ENCODE measurements around the gene FXYD7. TPM values are rescaled to one million over a fixed set of nuclear protein-coding genes. Genes with fewer than 3 reads are reported as not detected.
"Not testable (repeated sequence)": the region's sequence is repeated elsewhere in the genome, so short reads cannot be mapped to it uniquely, and the experiment has no call there.

Gene FXYD7
- total RNA-seq, 2 experiments from 2014 or later, result 8.3 to 8.8 TPM

DNA sequence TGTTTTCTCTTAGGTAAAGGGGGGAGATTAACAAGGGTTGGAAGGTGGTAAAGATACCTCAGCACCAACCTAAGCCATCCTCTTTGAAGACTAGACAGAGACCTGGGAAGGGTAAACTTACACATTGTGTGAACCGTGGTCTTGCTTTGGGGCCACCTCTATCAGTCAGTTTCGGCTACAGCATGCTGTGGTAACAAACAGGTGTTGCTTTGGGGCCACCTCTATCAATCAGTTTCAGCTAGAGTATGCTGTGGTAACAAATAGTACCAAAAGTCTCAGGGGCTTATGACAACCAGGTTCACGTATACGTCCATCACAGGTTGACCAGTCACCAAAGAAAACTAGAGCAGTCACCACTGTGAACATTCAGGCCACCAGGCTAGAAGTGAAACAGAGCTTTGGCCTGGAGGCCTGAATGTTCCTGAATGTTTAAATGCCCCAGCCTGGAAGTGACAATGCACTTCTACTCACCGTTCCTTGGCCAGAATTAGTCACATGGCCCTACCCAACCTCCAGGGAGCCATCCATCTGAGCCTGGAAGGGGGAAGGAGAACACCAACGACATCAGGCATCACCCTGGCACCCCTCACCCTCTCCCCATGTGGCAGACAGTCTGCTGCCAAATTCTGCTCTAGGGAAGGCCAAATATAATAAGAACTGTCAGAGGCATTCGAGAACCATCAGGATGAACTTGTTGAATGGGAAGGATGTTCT, 3.8 kb downstream of the FXYD7 start:
- peaks cover 28% of the 10 kb centered on the region for H3K4me1 Mint-ChIP-seq
- no peak for DNase-seq
- CTCF ChIA-PET, result interaction anchor here (1.7 to 2.0 kb wide), 3 partner anchors 7 to 67 kb away, joined by 3 to 9 read pairs (median 6); partner anchors contain the start of genes FXYD5 and LGI4
- H3K9me3 Mint-ChIP-seq, result no peaks in the 10 kb centered on the region
- POLR2A ChIA-PET, result no interaction called here
- no peak overlapping the region for H3K4me3 Mint-ChIP-seq
- no peaks in the 10 kb centered on the region for H3K36me3 Mint-ChIP-seq (ENCODE audit: low read depth)
- H3K27me3 Mint-ChIP-seq, result peaks cover 16% of the 10 kb centered on the region
- no peak overlapping the region for H3K27ac Mint-ChIP-seq

DNA sequence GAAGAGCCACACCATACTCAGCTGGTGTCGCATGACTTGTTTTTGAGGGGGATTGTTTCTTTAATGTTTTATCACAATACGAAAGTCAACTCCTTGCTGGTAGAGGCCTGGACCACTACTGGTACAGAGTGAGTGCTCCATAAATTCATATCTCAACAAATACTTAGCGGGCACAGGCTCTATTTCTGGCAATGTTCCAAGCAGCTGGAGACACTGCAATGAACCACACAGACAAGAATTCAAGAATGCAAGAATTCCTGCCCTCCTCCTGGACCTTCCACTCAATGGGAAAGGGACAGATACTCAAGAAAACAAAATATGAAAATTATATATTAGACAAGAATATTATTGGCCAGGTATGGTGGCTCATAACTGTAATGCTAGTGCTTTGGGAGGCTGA, 6.4 kb downstream of the FXYD7 start:
- no peaks in the 10 kb centered on the region for H3K9me3 Mint-ChIP-seq
- no peak for DNase-seq
- peaks cover 4% of the 10 kb centered on the region for H3K36me3 Mint-ChIP-seq (ENCODE audit: low read depth)
- H3K27ac Mint-ChIP-seq, result no peak overlapping the region
- H3K4me3 Mint-ChIP-seq, result no peak overlapping the region
- H3K27me3 Mint-ChIP-seq, result peaks cover 8% of the 10 kb centered on the region
- ChIA-PET CTCF (interaction anchor here (1.2 kb wide), 1 partner anchor 12 kb away, joined by 3 read pairs; no protein-coding TSS in a partner anchor), POLR2A (interaction anchor here (0.6 to 0.7 kb wide), 2 partner anchors 8 to 57 kb away, joined by 3 read pairs; no protein-coding TSS in a partner anchor)
- peaks cover 28% of the 10 kb centered on the region for H3K4me1 Mint-ChIP-seq

DNA sequence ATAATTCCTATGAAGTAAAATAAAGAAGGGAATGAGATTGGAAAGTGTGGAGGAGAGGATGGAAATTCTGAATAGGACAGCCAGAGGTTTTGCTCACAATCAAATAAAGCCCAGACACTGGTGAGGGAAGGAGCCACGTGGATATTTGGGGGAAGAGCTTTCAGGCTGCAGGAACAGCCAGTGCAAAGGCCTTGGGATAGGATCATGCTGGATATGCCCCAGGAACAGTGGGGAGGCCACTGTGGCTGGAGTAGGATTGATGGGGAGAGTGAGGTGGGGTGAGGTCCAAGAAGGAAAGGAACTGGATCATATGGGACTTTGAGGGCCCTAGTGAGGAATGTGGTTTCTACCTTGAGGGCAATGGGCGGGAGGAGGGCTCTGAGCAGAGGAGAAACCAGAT, 7.4 kb downstream of the FXYD7 start:
- ChIA-PET CTCF (interaction anchor here (1.2 to 4.9 kb wide), 2 partner anchors 9 to 13 kb away, joined by 3 to 47 read pairs; no protein-coding TSS in a partner anchor), POLR2A (no interaction called here)
- peaks cover 14% of the 10 kb centered on the region for H3K36me3 Mint-ChIP-seq (ENCODE audit: low read depth)
- H3K9me3 Mint-ChIP-seq, result no peaks in the 10 kb centered on the region
- no peak for DNase-seq
- peaks cover 19% of the 10 kb centered on the region for H3K4me1 Mint-ChIP-seq
- no peak overlapping the region for H3K27ac Mint-ChIP-seq
- peaks cover 4% of the 10 kb centered on the region for H3K27me3 Mint-ChIP-seq
- no peak overlapping the region for H3K4me3 Mint-ChIP-seq

DNA sequence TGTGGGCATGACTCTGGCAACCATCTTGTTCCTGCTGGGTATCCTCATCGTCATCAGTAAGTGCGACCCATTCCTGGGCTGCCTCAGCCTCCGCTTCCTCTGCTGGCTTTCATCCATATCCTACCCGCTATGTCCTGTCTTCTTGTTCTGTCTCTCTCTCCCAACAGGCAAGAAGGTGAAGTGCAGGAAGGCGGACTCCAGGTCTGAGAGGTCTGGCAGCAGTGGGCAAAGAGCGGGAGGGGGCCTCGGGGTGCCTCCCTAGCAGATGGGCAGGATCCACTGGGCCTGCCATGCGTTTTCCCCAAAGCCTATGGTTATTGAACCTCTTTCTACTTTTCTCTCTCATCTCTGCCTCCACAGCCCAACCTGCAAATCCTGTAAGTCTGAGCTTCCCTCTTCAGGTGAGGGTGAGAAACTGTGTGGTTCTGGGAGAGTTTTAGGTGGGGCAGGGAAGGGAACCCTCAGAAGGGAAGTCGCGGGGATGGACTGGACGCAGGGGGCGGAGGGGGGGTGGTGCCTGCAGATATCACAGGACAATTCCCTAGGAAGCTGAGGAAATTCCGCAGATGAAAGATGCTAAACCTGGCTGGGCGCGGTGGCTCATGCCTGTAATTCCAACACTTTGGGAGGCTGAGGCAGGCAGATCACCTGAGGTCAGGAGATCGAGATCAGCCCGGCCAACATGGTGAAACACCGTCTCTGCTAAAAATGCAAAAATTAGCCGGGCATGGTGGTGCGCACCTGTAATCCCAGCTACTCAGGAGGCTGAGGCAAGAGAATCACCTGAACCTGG, 8.4 kb downstream of the FXYD7 start:
- POLR2A ChIA-PET, result interaction anchor here (4.3 kb wide), 1 partner anchor 55 kb away, joined by 33 read pairs; no protein-coding TSS in a partner anchor
- Mint-ChIP-seq H3K27me3 (peaks cover 4% of the 10 kb centered on the region), H3K9me3 (no peaks in the 10 kb centered on the region), H3K4me3 (no peak overlapping the region), H3K27ac (no peak overlapping the region), H3K36me3 (ENCODE audit: low read depth) (peaks cover 24% of the 10 kb centered on the region), H3K4me1 (peaks cover 28% of the 10 kb centered on the region)
- no peak for DNase-seq
- CTCF ChIA-PET, result interaction anchor here (0.5 to 4.9 kb wide), 3 partner anchors 10 to 65 kb away, joined by 3 to 47 read pairs (median 4); no protein-coding TSS in a partner anchor

DNA sequence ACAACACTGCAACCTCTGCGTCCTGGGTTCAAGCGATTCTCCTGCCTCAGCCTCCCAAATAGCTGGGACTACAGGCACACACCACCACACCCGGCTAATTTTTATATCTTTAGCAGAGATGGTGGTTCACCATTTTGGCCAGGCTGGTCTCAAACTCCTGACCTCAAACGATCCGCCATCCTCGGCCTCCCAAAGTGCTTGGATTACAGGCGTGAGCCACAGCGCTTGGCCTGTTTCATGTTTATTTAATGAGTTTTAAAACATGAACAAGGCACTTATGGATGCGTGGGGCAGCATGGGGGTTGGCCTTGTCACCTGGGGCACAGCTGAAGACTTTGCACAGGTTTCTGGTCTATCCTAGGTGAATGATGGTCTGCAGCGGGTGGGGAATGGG, 10.1 kb downstream of the FXYD7 start:
- POLR2A ChIA-PET, result interaction anchor here (0.9 to 10.6 kb wide), 8 partner anchors 11 to 116 kb away, joined by 3 to 106 read pairs (median 30); partner anchors contain the start of genes FXYD7 and USF2
- peaks cover 43% of the 10 kb centered on the region for H3K4me1 Mint-ChIP-seq
- CTCF ChIA-PET, result interaction anchor here (1.0 to 4.9 kb wide), 12 partner anchors 7 to 117 kb away, joined by 3 to 47 read pairs (median 6); partner anchors contain the start of genes FXYD3 and FXYD7
- H3K27ac Mint-ChIP-seq, DNase-seq, H3K9me3 Mint-ChIP-seq, H3K27me3 Mint-ChIP-seq: not testable (repeated sequence)
- H3K36me3 Mint-ChIP-seq (ENCODE audit: low read depth), result peaks cover 40% of the 10 kb centered on the region
- peak overlapping the region; percentile 100 for H3K4me3 Mint-ChIP-seq

DNA sequence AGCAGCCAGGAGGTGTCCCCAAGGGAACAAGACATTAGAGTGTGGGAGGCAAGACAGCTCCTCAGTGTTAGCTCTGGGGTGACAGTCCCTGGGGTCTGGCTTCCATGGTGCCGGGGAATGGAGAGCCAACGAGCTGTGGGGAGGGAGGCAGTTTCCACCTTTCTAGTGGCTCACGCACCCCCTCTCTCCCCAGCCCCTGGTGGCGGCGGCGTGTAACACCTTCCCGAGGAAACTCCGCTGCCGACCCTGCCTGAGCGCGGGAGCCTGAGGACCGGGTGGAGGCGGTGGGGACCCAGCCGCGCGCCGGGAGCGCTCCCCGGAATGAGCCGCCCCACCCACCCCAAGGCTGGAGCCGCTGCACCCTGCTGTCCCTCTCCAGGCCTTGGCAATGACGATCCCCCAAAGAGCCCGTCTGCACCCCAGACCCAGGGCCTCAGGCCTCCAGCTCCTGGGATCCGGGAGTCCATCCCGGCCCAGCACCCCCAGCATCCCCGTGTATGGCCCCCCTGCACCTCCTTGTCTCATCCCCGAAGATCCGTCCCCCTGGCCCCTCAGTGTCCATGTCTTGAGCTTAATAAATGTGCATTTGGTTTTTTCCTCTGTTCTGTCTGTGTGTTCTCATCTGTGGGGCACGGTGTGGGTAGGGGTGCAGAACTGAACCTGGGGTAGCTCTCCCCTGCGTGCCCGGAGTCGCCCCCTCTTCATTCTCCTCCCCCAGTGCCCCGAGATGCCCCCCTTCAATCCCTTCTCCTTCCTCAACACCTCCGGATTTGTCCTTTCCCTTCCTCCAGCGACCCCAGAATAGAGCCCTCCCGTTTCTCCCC, 10.9 kb downstream of the FXYD7 start:
- H3K27ac Mint-ChIP-seq, result peak overlapping the region; percentile 97

DNA sequence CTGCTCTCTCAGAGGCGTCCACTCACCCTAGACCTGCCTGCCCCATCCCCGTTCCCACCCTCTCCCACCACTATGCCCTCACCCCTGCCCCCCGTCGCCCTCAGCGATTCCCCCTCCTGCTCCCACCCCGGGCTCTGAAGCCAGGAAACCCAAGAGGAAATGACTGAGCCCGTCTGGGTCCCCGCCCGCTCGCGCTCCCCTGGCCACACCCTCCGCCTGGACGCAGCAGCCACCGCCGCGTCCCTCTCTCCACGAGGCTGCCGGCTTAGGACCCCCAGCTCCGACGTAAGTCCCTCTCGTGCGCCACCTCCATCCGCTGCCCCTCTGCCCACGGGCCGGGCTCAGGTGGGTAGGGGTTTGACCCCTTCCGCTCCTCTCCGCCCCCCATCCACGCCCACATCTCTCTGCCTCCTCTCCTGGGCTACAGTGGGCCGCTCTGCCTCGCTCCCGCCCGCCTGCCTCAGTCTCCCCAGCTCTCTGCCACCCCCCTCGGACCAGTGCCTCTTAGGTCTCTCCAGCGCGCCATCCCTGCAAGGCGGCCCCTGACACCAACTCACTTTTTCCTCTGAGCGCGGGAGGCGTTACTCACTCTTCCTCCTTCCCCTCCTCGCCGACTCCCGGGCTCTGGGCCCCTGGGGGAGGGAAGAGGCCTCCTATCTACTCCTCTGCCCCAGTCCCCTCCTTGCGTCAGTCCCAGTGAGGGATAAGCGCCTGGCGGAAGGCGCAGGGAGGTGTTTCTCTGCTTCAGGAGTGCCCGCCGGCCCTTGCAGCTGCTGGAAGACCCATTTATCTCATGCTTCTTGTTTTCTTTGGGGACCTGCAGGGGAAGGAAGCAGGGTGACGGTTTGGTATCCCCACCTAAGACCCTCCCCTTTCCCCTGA, 11.7 kb downstream of the FXYD7 start, which contains the start of gene FXYD5:
Gene FXYD5 (plus strand): TSS at position 211 of the 882 bp plus-strand sequence. CDS start 816 bp downstream, outside the sequence.
- peaks cover 2% of the 10 kb centered on the region for H3K9me3 Mint-ChIP-seq
- H3K27me3 Mint-ChIP-seq, result peaks cover 4% of the 10 kb centered on the region
- H3K27ac Mint-ChIP-seq, result peak within 1 kb of the TSS; percentile 97
- H3K36me3 Mint-ChIP-seq (ENCODE audit: low read depth), result peaks cover 57% of the 10 kb centered on the region
- ChIA-PET CTCF (interaction anchor here (0.6 to 4.9 kb wide), 28 partner anchors 8 to 1978 kb away, joined by 3 to 47 read pairs (median 4); partner anchors contain the start of genes FXYD3 and FXYD7), POLR2A (interaction anchor here (0.8 to 10.6 kb wide), 14 partner anchors 8 to 725 kb away, joined by 3 to 106 read pairs (median 8); partner anchors contain the start of genes FXYD7 and USF2)
- peak within 1 kb of the TSS; percentile 100 for H3K4me3 Mint-ChIP-seq
- peak; percentile 76 for DNase-seq
- peaks cover 57% of the 10 kb centered on the region for H3K4me1 Mint-ChIP-seq

More for the DNA sequence above, 10.9 kb downstream of the FXYD7 start:
- Mint-ChIP-seq H3K27me3 (peaks cover 4% of the 10 kb centered on the region), H3K4me3 (peak overlapping the region; percentile 100), H3K4me1 (peaks cover 50% of the 10 kb centered on the region), H3K9me3 (no peaks in the 10 kb centered on the region), H3K36me3 (ENCODE audit: low read depth) (peaks cover 48% of the 10 kb centered on the region)
- ChIA-PET POLR2A (interaction anchor here (0.8 to 10.6 kb wide), 15 partner anchors 9 to 724 kb away, joined by 3 to 106 read pairs (median 4); partner anchors contain the start of genes FXYD7 and USF2), CTCF (interaction anchor here (0.6 to 4.9 kb wide), 28 partner anchors 8 to 1335 kb away, joined by 3 to 47 read pairs (median 3); partner anchors contain the start of genes FXYD3 and FXYD7)
- peak; percentile 80 for DNase-seq

DNA sequence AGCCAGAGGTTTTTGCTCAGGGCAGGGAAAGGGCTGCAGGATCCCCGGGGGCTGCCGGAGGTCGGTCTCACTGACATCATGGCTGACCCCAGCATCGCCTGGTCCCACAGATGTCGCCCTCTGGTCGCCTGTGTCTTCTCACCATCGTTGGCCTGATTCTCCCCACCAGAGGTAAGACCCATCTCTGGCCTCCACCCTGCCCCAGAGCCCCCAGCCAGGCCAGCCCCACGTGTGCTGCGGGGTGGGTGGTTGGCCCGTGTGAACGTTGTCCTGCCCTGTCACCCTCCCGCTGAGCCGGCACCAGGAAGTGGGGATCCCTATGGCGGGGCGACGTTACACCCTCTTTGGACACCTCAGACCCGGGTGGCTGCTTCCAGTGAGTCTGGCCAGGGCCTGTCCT, 12.4 kb downstream of the FXYD7 start:
- CTCF ChIA-PET, result no interaction called here
- Mint-ChIP-seq H3K36me3 (ENCODE audit: low read depth) (peaks cover 64% of the 10 kb centered on the region), H3K4me1 (peaks cover 57% of the 10 kb centered on the region), H3K4me3 (peak overlapping the region; percentile 100), H3K9me3 (peaks cover 2% of the 10 kb centered on the region), H3K27ac (peak overlapping the region; percentile 97), H3K27me3 (peaks cover 4% of the 10 kb centered on the region)
- DNase-seq, result peak; percentile 43
- POLR2A ChIA-PET, result interaction anchor here (3.1 to 10.6 kb wide), 6 partner anchors 13 to 111 kb away, joined by 15 to 106 read pairs (median 36); partner anchors contain the start of gene FXYD7

DNA sequence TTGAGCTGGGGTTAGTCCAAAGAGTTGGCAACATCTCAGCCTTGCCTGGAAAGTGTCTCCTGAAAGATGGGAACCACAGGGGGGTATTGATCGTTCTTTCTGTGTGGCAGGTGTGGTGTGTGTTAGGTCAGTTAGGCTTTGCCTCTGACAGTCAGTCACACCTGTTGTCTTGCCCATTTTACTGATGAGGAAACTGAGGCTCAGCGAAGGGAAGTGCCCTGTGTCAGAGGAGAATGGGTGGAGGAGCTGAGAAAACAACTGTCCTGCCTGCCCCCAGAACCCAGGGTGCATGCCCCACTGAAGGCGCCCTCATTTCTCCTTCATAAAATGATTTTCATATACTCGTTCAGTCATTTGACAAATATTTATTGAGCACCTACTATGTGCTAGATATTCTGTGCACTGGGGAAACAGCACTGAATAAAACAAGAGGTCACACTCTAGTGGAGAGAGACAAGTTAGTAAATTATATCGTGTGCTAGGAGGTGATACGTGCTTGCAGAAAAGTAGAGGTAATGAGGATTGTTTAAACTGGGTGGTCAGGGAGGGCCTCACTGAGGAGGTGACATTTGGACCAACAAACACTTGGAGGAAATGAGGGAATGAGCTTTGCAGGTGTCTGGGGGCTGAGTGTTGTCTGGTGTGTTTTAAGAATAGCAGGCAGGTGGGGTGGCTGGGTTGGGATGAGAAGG, 13.1 kb downstream of the FXYD7 start:
- peaks cover 70% of the 10 kb centered on the region for H3K36me3 Mint-ChIP-seq (ENCODE audit: low read depth)
- POLR2A ChIA-PET, result interaction anchor here (1.0 to 10.6 kb wide), 8 partner anchors 14 to 110 kb away, joined by 3 to 106 read pairs (median 30); partner anchors contain the start of gene FXYD7

DNA sequence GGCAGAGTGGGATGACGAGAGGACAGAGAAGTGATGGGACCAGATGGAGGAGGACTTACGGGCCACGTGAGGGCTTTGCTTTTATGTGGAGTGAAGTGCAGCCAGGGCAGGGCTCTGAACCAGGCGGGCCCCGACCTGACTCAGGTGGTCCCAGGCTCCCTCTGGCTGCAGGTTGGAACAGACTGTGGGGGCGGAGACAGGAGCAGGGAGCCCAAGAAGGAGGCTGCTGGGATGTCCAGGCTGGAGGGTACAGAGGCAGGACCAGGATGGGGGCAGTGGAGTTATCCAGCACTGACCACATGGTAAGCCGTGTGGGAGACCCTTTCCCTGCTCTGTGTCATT, 13.6 kb downstream of the FXYD7 start:
- Mint-ChIP-seq H3K4me3 (peak overlapping the region; percentile 100), H3K27me3 (peaks cover 4% of the 10 kb centered on the region), H3K27ac (peak overlapping the region; percentile 97), H3K36me3 (ENCODE audit: low read depth) (peaks cover 76% of the 10 kb centered on the region), H3K4me1 (peaks cover 60% of the 10 kb centered on the region), H3K9me3 (peaks cover 9% of the 10 kb centered on the region)
- CTCF ChIA-PET, result interaction anchor here (0.7 to 0.8 kb wide), 3 partner anchors 15 to 504 kb away, joined by 3 to 4 read pairs (median 3); no protein-coding TSS in a partner anchor
- POLR2A ChIA-PET, result interaction anchor here (1.0 to 10.6 kb wide), 5 partner anchors 8 to 56 kb away, joined by 3 to 106 read pairs (median 4); no protein-coding TSS in a partner anchor
- no peak for DNase-seq

More for the DNA sequence above, 13.1 kb downstream of the FXYD7 start:
- Mint-ChIP-seq H3K27me3 (peaks cover 4% of the 10 kb centered on the region), H3K27ac (peak overlapping the region; percentile 97), H3K4me3 (peak overlapping the region; percentile 100), H3K4me1 (peaks cover 55% of the 10 kb centered on the region), H3K9me3 (peaks cover 4% of the 10 kb centered on the region)
- DNase-seq, result no peak
- CTCF ChIA-PET, result interaction anchor here (0.7 to 0.8 kb wide), 3 partner anchors 14 to 504 kb away, joined by 3 to 4 read pairs (median 3); no protein-coding TSS in a partner anchor
